SK-N-SH (cell line): ENCODE data around the gene PYGB.

Experiments
- CHD2 ChIP-seq: fragments of 150-350 bp; IDR thresholded peaks from 2 replicates; pipeline ENCODE4 v1.6.1; 2018; ENCODE audit warnings: low read length; ENCODE audit not compliant: partially characterized antibody
- FOXM1 ChIP-seq: IDR thresholded peaks from 2 replicates; pipeline ENCODE4 v1.4.0; 2012; ENCODE audit warnings: low read depth, mild to moderate bottlenecking
- GATA2 ChIP-seq: sonication (generic); formaldehyde crosslinking; IDR thresholded peaks from 2 replicates; pipeline ENCODE4 v1.5.0; 2020; ENCODE audit warnings: mild to moderate bottlenecking, missing genetic modification reagents
- JUND ChIP-seq: IDR thresholded peaks from 2 replicates; pipeline ENCODE4 v1.4.0; 2012
- MXI1 ChIP-seq: IDR thresholded peaks from 2 replicates; pipeline ENCODE4 v1.6.1; 2012; ENCODE audit warnings: mild to moderate bottlenecking, low read depth, low read length, improper control_type of control experiment
- POLR2AphosphoS5 ChIP-seq: IDR thresholded peaks from 2 replicates; pipeline ENCODE4 v1.6.1; 2012; ENCODE audit warnings: low read depth, low read length
- RAD21 ChIP-seq: IDR thresholded peaks from 2 replicates; pipeline ENCODE4 v1.6.1; 2012; ENCODE audit warnings: mild to moderate bottlenecking, low read length
- RFX5 ChIP-seq: IDR thresholded peaks from 2 replicates; pipeline ENCODE4 v1.6.1; 2012; ENCODE audit warnings: mild to moderate bottlenecking, improper control_type of control experiment, low read length
- SIN3A ChIP-seq: IDR thresholded peaks from 2 replicates; pipeline ENCODE4 v1.6.1; 2012; ENCODE audit warnings: low read depth, mild to moderate bottlenecking, low read length, moderate library complexity, borderline replicate concordance
- TF ChIP-seq, protein P1 (sequence below): fragments of 150-350 bp; IDR thresholded peaks from 2 replicates; pipeline ENCODE4 v1.6.1; 2017; ENCODE audit warnings: antibody characterized with exemption, low read length, low read depth, borderline replicate concordance
- TF ChIP-seq, protein P2 (sequence below): IDR thresholded peaks from 2 replicates; pipeline ENCODE4 v1.4.0; 2012; ENCODE audit warnings: low read depth, borderline replicate concordance
- TF ChIP-seq, protein P3 (sequence below): fragments of 200-600 bp; sonication (generic); IDR thresholded peaks from 2 replicates; pipeline ENCODE4 v1.6.1; 2017; ENCODE audit warnings: antibody characterized with exemption, mild to moderate bottlenecking, moderate library complexity
- TF ChIP-seq, protein P4 (sequence below): IDR thresholded peaks from 2 replicates; pipeline ENCODE4 v1.4.0; 2012; ENCODE audit warnings: low read depth
- TF ChIP-seq, protein P5 (sequence below): IDR thresholded peaks from 2 replicates; pipeline ENCODE4 v1.6.1; 2012; ENCODE audit warnings: mild to moderate bottlenecking, low read depth, low read length, moderate library complexity

DNA sequence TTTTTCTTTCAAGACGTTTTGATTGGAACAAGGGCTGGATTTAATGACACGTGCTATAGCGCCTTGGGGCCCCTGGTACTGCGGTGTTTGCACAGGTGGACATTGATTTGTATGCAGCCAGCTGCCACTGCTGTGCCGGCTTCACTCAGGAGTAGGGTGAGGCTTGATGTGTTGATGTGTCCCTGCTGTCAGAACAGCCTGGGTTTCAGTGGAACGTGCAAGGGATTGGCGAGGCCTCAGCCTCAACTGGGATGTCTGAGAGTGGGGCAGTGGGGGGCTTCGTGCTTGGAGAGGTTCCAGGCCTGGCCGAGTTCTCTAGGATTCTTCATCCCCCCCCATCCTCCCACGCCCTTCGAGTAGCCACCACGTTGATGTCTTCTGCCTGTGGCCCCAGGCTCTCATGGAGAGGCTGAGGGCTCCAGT, 23.0 kb downstream of the PYGB start:
- TF ChIP-seq, protein P1, sequence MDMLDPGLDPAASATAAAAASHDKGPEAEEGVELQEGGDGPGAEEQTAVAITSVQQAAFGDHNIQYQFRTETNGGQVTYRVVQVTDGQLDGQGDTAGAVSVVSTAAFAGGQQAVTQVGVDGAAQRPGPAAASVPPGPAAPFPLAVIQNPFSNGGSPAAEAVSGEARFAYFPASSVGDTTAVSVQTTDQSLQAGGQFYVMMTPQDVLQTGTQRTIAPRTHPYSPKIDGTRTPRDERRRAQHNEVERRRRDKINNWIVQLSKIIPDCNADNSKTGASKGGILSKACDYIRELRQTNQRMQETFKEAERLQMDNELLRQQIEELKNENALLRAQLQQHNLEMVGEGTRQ = no peak
- TF ChIP-seq, protein P2, sequence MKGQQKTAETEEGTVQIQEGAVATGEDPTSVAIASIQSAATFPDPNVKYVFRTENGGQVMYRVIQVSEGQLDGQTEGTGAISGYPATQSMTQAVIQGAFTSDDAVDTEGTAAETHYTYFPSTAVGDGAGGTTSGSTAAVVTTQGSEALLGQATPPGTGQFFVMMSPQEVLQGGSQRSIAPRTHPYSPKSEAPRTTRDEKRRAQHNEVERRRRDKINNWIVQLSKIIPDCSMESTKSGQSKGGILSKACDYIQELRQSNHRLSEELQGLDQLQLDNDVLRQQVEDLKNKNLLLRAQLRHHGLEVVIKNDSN = no peak
- no peak for TF ChIP-seq CHD2
- TF ChIP-seq POLR2AphosphoS5 = no peak
- TF ChIP-seq, protein P3, sequence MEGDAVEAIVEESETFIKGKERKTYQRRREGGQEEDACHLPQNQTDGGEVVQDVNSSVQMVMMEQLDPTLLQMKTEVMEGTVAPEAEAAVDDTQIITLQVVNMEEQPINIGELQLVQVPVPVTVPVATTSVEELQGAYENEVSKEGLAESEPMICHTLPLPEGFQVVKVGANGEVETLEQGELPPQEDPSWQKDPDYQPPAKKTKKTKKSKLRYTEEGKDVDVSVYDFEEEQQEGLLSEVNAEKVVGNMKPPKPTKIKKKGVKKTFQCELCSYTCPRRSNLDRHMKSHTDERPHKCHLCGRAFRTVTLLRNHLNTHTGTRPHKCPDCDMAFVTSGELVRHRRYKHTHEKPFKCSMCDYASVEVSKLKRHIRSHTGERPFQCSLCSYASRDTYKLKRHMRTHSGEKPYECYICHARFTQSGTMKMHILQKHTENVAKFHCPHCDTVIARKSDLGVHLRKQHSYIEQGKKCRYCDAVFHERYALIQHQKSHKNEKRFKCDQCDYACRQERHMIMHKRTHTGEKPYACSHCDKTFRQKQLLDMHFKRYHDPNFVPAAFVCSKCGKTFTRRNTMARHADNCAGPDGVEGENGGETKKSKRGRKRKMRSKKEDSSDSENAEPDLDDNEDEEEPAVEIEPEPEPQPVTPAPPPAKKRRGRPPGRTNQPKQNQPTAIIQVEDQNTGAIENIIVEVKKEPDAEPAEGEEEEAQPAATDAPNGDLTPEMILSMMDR = no peak
- TF ChIP-seq RAD21 = no peak
- no peak for TF ChIP-seq RFX5
- TF ChIP-seq JUND = no peak
- TF ChIP-seq MXI1 = no peak
- no peak for TF ChIP-seq GATA2
- TF ChIP-seq, protein P4, sequence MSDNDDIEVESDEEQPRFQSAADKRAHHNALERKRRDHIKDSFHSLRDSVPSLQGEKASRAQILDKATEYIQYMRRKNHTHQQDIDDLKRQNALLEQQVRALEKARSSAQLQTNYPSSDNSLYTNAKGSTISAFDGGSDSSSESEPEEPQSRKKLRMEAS = no peak
- TF ChIP-seq SIN3A = no peak
- TF ChIP-seq FOXM1 = no peak
- TF ChIP-seq, protein P5, sequence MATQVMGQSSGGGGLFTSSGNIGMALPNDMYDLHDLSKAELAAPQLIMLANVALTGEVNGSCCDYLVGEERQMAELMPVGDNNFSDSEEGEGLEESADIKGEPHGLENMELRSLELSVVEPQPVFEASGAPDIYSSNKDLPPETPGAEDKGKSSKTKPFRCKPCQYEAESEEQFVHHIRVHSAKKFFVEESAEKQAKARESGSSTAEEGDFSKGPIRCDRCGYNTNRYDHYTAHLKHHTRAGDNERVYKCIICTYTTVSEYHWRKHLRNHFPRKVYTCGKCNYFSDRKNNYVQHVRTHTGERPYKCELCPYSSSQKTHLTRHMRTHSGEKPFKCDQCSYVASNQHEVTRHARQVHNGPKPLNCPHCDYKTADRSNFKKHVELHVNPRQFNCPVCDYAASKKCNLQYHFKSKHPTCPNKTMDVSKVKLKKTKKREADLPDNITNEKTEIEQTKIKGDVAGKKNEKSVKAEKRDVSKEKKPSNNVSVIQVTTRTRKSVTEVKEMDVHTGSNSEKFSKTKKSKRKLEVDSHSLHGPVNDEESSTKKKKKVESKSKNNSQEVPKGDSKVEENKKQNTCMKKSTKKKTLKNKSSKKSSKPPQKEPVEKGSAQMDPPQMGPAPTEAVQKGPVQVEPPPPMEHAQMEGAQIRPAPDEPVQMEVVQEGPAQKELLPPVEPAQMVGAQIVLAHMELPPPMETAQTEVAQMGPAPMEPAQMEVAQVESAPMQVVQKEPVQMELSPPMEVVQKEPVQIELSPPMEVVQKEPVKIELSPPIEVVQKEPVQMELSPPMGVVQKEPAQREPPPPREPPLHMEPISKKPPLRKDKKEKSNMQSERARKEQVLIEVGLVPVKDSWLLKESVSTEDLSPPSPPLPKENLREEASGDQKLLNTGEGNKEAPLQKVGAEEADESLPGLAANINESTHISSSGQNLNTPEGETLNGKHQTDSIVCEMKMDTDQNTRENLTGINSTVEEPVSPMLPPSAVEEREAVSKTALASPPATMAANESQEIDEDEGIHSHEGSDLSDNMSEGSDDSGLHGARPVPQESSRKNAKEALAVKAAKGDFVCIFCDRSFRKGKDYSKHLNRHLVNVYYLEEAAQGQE = no peak
